Kidney (tissue), 14 donors: Measurements from ENCODE around the gene CPM. TPM values are rescaled to one million over a fixed set of nuclear protein-coding genes. Genes with fewer than 3 reads are reported as not detected.

Experiments
- DNase-seq, 5 donors: peaks; one replicate each; pipeline ENCODE4 v3.0.0-alpha.2; 2013 to 2020
- FAIRE-seq: peaks from 2 replicates; lab custom pipeline; 2012; peaks lifted over from hg19 to GRCh38; lab: Jason Lieb, UNC
- H3K27ac ChIP-seq, 2 donors: one replicate each; pipeline ENCODE4 v1.7.0; 2013; ENCODE audit warnings: low read depth in 2 of 2, low read length in 2 of 2, inconsistent platforms in 1 of 2
- H3K27me3 ChIP-seq: one replicate; pipeline ENCODE4 v1.7.1; 2013; ENCODE audit warnings: low read length, inconsistent platforms; ENCODE audit not compliant: control insufficient read depth, insufficient read depth
- H3K36me3 ChIP-seq, 3 donors: one replicate each; pipeline versions ENCODE4 v1.7.0 to v1.7.1; 2013; ENCODE audit warnings: low read length in 3 of 3, control low read depth in 1 of 3, inconsistent platforms in 1 of 3; ENCODE audit not compliant: insufficient read depth in 3 of 3, control insufficient read depth in 2 of 3
- H3K4me1 ChIP-seq, 3 donors: one replicate each; pipeline versions ENCODE4 v1.7.0 to v1.7.1; 2013; ENCODE audit warnings: low read length in 3 of 3, inconsistent platforms in 1 of 3, low read depth in 1 of 3; ENCODE audit not compliant: control insufficient read depth in 2 of 3, insufficient read depth in 2 of 3
- H3K4me3 ChIP-seq, 3 donors: one replicate each; pipeline versions ENCODE4 v1.7.0 to v1.8.1; 2013; ENCODE audit warnings: low read length in 3 of 3, control low read depth in 1 of 3, inconsistent platforms in 1 of 3
- H3K9ac ChIP-seq, 3 donors: one replicate each; pipeline versions ENCODE4 v1.7.0 to v1.7.1; 2013; ENCODE audit warnings: low read length in 3 of 3, control low read depth in 1 of 3, inconsistent platforms in 1 of 3
- H3K9me3 ChIP-seq, 3 donors: one replicate each; pipeline versions ENCODE4 v1.7.0 to v1.7.1; 2013; ENCODE audit warnings: low read length in 3 of 3, control low read depth in 1 of 3, inconsistent platforms in 1 of 3; ENCODE audit not compliant: control insufficient read depth in 2 of 3, insufficient read depth in 1 of 3
- intact Hi-C: fragments of 100-400 bp; cut with DNase I; formaldehyde crosslinking; loops from one replicate; pipeline ENCODE4 v1.11.1; 2022
- polyA plus RNA-seq: library from polyadenylated mRNA; stranded (reverse); fragments of 350-450 nt; fragmentation: Illumina TruSeq; extraction: RNeasy Lipid Tissue Mini Kit (QIAGEN cat#74804); gene quantifications from one replicate; pipeline ENCODE4 v1.2.3, GENCODE V29; 2014; ENCODE audit warnings: low read depth, low replicate concordance; ENCODE audit not compliant: insufficient read depth
- total RNA-seq: library from RNA; stranded (reverse); fragmentation: NEBNext Ultra II Directional; extraction: Animal tissue kit (Norgen Biotek cat#: 25700); gene quantifications from one replicate; pipeline ENCODE4 v1.2.1, GENCODE V29; 2021
- TF ChIP-seq, protein P1 (sequence below): IDR thresholded peaks from 3 replicates; pipeline ENCODE4 v1.5.1; 2012; ENCODE audit warnings: mild to moderate bottlenecking, moderate library complexity, borderline replicate concordance; ENCODE audit not compliant: insufficient read depth; ENCODE audit errors: extremely low read depth
- donor health status: control.
- donor health status: control.
- donor health status: control.
- donor health status: control.
- donor health status: control.
- donor health status: DM: yes; HTN: yes; CAD: no.
- donor health status: Normal renal cell carcinoma (clear cell type).

The CPM gene
- total and polyA plus RNA-seq, 2 donors from 2014 or later = 35.7 to 144 TPM

DNA sequence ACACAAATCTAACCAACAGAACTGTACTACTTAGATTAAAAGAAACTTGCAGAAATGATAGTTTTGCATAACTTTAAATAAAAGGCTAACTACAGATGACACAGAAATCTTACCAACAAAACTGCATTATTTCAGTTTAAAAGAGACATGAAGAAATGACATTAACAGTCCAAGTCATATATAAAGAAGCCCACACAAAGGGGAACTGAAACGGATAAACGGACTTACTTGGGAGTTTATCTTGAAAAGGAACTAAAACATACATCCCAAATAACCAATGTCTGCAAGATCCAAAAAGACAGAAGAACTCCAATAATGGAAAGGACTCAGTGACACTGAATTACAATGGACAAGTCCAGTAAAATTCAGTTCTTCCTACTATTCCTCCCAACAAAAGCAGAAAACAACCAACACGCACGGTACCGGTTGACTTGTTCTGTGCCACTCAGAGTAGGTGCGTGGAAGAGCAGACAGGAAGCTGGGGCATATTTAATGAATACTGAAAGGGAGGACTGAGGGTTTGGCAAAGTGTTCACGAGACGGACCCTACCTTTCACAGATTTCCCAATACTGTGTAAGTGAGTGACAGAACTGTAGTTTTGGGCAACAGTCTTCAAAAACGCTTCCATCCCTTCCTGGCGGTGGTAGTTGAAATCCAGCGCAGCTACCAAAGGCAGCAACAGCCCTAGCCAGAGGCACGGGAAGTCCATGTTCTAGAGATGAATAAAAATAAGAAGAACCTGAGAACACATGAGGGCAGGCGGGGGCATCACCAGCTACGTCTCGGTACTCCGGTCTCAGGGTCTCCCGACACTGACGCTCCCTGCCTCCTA lies 627 bp downstream of the CPM start:
- no peaks in the 10 kb centered on the region for H3K36me3 ChIP-seq
- FAIRE-seq = no peak

DNA sequence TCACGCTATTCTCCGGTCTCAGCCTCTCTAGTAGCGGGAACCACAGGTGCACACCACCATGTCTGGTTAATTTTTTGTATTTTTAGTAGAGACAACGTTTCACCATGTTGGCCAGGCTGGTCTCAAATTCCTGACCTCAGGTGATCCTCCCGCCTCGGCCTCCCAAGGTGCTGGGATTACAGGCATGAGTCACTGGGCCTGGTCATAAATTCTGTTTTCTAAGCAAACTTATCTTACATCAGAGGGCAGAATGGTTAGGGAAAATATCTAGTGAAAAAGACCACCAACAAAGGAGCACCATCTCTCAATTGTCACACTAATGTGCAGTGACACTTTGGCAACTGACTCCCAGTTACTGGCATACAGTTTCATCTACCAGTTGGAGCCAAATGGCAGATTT lies 2.8 kb downstream of the CPM start:
- DNase-seq = no peak
- no peaks in the 10 kb centered on the region for H3K36me3 ChIP-seq
- H3K4me1 ChIP-seq = peaks cover 0 to 6% (median 4%) of the 10 kb centered on the region in 3 donors
- no peak overlapping the region for H3K27ac ChIP-seq
- TF ChIP-seq, protein P1, sequence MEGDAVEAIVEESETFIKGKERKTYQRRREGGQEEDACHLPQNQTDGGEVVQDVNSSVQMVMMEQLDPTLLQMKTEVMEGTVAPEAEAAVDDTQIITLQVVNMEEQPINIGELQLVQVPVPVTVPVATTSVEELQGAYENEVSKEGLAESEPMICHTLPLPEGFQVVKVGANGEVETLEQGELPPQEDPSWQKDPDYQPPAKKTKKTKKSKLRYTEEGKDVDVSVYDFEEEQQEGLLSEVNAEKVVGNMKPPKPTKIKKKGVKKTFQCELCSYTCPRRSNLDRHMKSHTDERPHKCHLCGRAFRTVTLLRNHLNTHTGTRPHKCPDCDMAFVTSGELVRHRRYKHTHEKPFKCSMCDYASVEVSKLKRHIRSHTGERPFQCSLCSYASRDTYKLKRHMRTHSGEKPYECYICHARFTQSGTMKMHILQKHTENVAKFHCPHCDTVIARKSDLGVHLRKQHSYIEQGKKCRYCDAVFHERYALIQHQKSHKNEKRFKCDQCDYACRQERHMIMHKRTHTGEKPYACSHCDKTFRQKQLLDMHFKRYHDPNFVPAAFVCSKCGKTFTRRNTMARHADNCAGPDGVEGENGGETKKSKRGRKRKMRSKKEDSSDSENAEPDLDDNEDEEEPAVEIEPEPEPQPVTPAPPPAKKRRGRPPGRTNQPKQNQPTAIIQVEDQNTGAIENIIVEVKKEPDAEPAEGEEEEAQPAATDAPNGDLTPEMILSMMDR = no peak
- H3K27me3 ChIP-seq = no peaks in the 10 kb centered on the region
- no peaks in the 10 kb centered on the region for H3K9me3 ChIP-seq
- FAIRE-seq = no peak
- peak overlapping the region in 2 of 3 donors; percentile 64 to 84 for H3K4me3 ChIP-seq
- peak overlapping the region in 1 of 3 donors; percentile 34 for H3K9ac ChIP-seq
- intact Hi-C loops = no loop called here

More for the DNA sequence above, 627 bp downstream of the CPM start:
- peak in 2 of 5 donors; percentile 18 to 64 for DNase-seq
- Histone ChIP-seq H3K4me1 (peaks cover 0 to 6% (median 4%) of the 10 kb centered on the region in 3 donors), H3K9me3 (no peaks in the 10 kb centered on the region), H3K9ac (peak overlapping the region; percentile 9 to 93 (median 89)), H3K27ac (peak overlapping the region; percentile 75 to 88), H3K4me3 (peak overlapping the region; percentile 42 to 91 (median 84)), H3K27me3 (no peaks in the 10 kb centered on the region)
- TF ChIP-seq, protein P1 = no peak
- intact Hi-C loops = no loop called here

DNA sequence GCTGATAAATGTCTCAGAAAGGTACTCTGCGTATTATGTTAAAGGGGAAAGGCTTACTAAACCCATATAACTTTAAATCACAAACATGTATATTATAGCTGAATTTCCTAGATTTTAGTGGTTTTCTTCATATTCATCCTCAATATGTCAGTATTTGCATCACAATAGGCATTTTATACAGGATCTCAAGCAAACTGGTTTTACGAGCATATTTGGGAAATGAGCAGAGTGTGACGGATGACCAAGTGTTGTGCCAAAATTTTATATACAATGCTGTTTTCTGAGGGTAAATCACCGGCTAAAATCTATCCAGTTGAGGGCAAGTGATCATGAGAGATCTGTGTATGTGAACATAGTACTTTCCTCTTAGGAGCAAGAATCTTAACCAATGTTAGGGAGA lies 8.4 kb downstream of the CPM start:
- no peak overlapping the region for H3K9ac ChIP-seq
- H3K36me3 ChIP-seq = no peaks in the 10 kb centered on the region
- FAIRE-seq = no peak
- H3K9me3 ChIP-seq = no peaks in the 10 kb centered on the region
- no peak overlapping the region for H3K27ac ChIP-seq
- no peak overlapping the region for H3K4me3 ChIP-seq
- intact Hi-C loops = no loop called here
- H3K27me3 ChIP-seq = no peaks in the 10 kb centered on the region
- no peak for DNase-seq
- H3K4me1 ChIP-seq = peaks cover 0 to 11% (median 0%) of the 10 kb centered on the region in 3 donors
- TF ChIP-seq, protein P1 = no peak
